Measurements from ENCODE around the gene NOD2. TPM values are rescaled to one million over a fixed set of nuclear protein-coding genes. Genes with fewer than 3 reads are reported as not detected.

The NOD2 gene
- total and polyA plus RNA-seq, 11 donors: 0.21 to 6.5 (median 0.74) TPM

DNA sequence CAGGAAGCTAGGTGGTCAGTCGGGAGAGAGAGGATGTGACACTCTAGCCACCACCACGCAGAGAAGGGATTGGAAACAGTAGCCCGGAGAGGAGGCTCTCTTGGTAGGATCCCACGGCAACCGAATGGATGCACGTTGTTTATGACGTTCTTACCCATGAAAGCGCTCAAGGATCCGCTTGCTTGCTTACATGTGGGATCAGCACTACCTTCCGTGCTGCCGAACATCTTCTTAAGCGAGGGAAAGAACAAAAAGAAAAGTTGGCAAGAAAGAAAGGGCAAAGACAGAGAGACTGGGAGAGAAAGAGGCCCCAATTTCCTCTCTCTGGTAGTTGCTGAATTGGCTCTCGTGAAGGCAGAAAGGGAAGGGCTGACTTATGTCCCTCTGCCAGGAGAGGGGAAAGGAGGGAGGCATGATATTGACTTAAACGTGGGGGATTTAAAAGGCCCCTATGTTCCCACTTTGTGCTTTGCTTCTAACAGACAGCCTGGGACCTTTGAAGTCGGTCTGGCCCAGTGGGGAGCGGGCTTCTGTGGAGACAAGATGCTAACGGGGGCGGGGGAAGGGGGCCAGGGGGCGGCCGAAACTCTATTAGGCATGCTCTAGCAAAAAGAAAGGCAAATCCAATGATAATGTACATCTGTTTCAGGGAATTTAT is 47.7 kb upstream of the NOD2 start:
- H3K27ac ChIP-seq: no peak overlapping the region
- no peak for TF ChIP-seq POLR2A (IDR thresholded peaks at IDR 0.05)
- TF ChIP-seq, protein P1, sequence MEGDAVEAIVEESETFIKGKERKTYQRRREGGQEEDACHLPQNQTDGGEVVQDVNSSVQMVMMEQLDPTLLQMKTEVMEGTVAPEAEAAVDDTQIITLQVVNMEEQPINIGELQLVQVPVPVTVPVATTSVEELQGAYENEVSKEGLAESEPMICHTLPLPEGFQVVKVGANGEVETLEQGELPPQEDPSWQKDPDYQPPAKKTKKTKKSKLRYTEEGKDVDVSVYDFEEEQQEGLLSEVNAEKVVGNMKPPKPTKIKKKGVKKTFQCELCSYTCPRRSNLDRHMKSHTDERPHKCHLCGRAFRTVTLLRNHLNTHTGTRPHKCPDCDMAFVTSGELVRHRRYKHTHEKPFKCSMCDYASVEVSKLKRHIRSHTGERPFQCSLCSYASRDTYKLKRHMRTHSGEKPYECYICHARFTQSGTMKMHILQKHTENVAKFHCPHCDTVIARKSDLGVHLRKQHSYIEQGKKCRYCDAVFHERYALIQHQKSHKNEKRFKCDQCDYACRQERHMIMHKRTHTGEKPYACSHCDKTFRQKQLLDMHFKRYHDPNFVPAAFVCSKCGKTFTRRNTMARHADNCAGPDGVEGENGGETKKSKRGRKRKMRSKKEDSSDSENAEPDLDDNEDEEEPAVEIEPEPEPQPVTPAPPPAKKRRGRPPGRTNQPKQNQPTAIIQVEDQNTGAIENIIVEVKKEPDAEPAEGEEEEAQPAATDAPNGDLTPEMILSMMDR (IDR thresholded peaks at IDR 0.05): no peak
- DNase-seq: no peak
- no peak overlapping the region for H3K4me3 ChIP-seq
- ATAC-seq: no peak
- H3K27me3 ChIP-seq: peaks cover 0 to 2% (median 0%) of the 10 kb centered on the region in 9 donors
- WGBS, 4 donors: 69 to 79% (median 75%) methylated on average over 20 of the region's 20 CpGs
- no peaks in the 10 kb centered on the region for H3K36me3 ChIP-seq
- intact Hi-C loops (cut with DNase I): loop anchor here in 2 of 10 donors (5.0 to 10.0 kb wide), 2 partner anchors 261 to 263 kb away; no protein-coding TSS in a partner anchor
- H3K9me3 ChIP-seq: no peaks in the 10 kb centered on the region
- H3K4me1 ChIP-seq: peaks cover 0 to 5% (median 0%) of the 10 kb centered on the region in 12 donors

DNA sequence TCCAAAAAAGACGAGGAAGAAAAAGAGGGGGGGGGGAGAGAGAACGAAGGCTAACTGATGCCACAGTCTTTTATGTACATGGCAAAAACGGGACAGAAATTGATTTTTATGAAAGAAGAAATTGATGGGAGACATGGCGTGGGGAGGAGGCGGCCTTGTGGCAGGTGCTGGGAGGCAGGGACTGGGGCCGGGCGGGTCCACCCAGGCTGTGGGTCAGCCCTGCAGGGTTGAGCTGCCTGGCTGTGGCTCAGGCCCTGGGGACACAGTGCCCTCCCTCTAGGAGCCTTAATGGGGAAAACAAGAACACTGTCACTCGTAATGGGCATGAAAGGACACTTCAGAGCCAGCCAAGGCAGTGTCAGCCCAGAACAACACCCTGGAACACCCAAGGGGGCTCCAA is 47.1 kb upstream of the NOD2 start:
- Histone ChIP-seq H3K4me1 (peaks cover 0 to 5% (median 0%) of the 10 kb centered on the region in 12 donors), H3K27me3 (peaks cover 0 to 5% (median 0%) of the 10 kb centered on the region in 9 donors), H3K36me3 (no peaks in the 10 kb centered on the region), H3K9me3 (no peaks in the 10 kb centered on the region), H3K27ac (no peak overlapping the region), H3K4me3 (no peak overlapping the region)
- no peak for TF ChIP-seq POLR2A (IDR thresholded peaks at IDR 0.05)
- TF ChIP-seq, protein P1 (IDR thresholded peaks at IDR 0.05): no peak
- intact Hi-C loops (cut with DNase I): loop anchor here in 2 of 10 donors (5.0 to 10.0 kb wide), 2 partner anchors 262 to 264 kb away; no protein-coding TSS in a partner anchor
- no peak for DNase-seq
- 75 to 79% (median 78%) methylated on average over 8 of the region's 8 CpGs for WGBS, 4 donors
- ATAC-seq: no peak

DNA sequence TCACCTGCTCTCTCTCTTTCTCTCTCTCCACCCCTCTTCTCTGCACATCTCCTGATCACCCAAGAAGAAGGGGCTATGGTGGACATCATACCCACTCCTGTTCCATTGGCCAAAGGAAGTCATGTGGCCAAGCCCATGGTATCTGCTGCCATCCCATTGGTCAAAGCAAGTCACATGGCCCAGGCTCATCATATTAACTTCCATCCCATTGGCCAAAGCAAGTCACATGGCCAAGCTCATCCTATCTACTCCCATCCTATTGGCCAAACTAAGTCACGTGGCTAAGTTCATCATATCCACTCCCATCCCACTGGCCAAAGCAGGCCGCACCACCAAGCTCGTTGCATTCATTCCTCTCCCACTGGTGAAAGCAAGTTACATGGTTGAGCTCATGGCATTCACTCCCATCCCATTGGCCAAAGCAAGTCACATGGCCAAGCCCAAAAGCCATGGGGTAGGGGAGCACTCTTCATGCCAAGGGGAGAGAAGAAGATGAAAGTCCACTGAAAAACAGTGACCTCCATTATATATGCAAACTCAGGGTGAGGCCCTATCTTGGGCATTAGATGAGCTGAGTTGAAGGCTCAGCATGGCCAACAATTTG is 41.5 kb upstream of the NOD2 start:
- H3K4me3 ChIP-seq: no peak overlapping the region
- intact Hi-C loops (cut with DNase I): loop anchor here in 1 of 10 donors (10.0 kb wide), 1 partner anchor 277 kb away; no protein-coding TSS in a partner anchor
- peaks cover 0 to 9% (median 0%) of the 10 kb centered on the region in 9 donors for H3K27me3 ChIP-seq
- ATAC-seq (no peak), DNase-seq (peak in 1 of 5 donors; percentile 11)
- 96 to 100% (median 98%) methylated on average over 3 of the region's 3 CpGs for WGBS, 4 donors
- TF ChIP-seq POLR2A (IDR thresholded peaks at IDR 0.05): no peak
- TF ChIP-seq, protein P1 (IDR thresholded peaks at IDR 0.05): no peak
- no peaks in the 10 kb centered on the region for H3K36me3 ChIP-seq
- no peaks in the 10 kb centered on the region for H3K4me1 ChIP-seq
- H3K27ac ChIP-seq: no peak overlapping the region
- no peaks in the 10 kb centered on the region for H3K9me3 ChIP-seq

DNA sequence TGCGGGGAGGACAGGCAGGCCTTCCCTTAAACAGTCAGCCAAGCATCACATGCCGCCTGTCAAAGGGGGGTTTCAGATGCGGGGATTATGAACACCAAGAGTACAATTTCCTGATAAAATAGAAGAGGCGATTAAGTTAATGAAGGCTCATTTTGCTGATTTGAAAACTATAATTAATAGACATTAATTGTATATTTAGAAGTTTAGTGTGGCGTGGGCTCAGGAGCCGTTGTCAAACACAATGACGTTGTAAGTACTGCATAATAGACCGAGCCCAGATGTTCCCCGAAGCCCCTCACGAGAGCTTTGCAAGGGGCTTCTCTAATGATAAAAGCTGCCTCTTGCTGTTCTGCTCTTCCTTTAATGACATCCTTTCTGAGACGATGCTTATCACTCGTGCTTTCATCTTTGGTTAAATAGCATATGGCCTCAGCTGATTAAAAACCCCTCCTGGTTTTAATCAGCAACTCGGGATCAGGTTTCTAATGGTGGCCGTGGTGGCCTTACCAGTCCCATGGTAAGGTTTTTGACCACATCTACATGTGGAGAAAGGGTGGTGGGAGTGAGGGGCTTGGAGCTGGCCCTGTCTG is 40.5 kb upstream of the NOD2 start:
- ATAC-seq (no peak), DNase-seq (peak in 1 of 5 donors; percentile 17)
- intact Hi-C loops (cut with DNase I): loop anchor here in 1 of 10 donors (10.0 kb wide), 1 partner anchor 278 kb away; no protein-coding TSS in a partner anchor
- no peak overlapping the region for H3K27ac ChIP-seq
- H3K9me3 ChIP-seq: no peaks in the 10 kb centered on the region
- WGBS, 4 donors: 52 to 74% (median 58%) methylated on average over 14 of the region's 14 CpGs
- no peak overlapping the region for H3K4me3 ChIP-seq
- TF ChIP-seq POLR2A (IDR thresholded peaks at IDR 0.05): no peak
- TF ChIP-seq, protein P1 (IDR thresholded peaks at IDR 0.05): no peak
- H3K4me1 ChIP-seq: no peaks in the 10 kb centered on the region
- no peaks in the 10 kb centered on the region for H3K36me3 ChIP-seq
- peaks cover 0 to 9% (median 0%) of the 10 kb centered on the region in 9 donors for H3K27me3 ChIP-seq

All from heart left ventricle (tissue), 16 donors.